BLaER1 treated with 17β-estradiol and CSF1 and Interleukin-3, amounts not matched to agents 10 nM and 100 nM (cell line): ENCODE data around the gene LCLAT1.

ENCODE experiments used
- H3K27ac ChIP-seq, 11 experiments: shearing (Covaris generic); formaldehyde crosslinking; 2 replicates each; pipeline ENCODE4 v1.8.1; 2022
- H3K27me3 ChIP-seq, 11 experiments: shearing (Covaris generic); formaldehyde crosslinking; 2 replicates each; pipeline ENCODE4 v1.8.1; 2022
- H3K36me3 ChIP-seq, 11 experiments: shearing (Covaris generic); formaldehyde crosslinking; 2 replicates each; pipeline ENCODE4 v1.8.1; 2022
- H3K4me1 ChIP-seq, 10 experiments: shearing (Covaris generic); formaldehyde crosslinking; 2 replicates each; pipeline ENCODE4 v1.8.1; 2022
- H3K4me2 ChIP-seq, 11 experiments: shearing (Covaris generic); formaldehyde crosslinking; 2 replicates each; pipeline ENCODE4 v1.8.1; 2022
- H3K4me3 ChIP-seq, 10 experiments: shearing (Covaris generic); formaldehyde crosslinking; 2 replicates each; pipeline ENCODE4 v1.8.1; 2022
- H3K9ac ChIP-seq, 11 experiments: shearing (Covaris generic); formaldehyde crosslinking; 2 replicates each; pipeline ENCODE4 v1.8.1; 2022
- H3K9me3 ChIP-seq, 11 experiments: shearing (Covaris generic); formaldehyde crosslinking; replicated peaks in 1 of 11; 2 replicates each; pipeline ENCODE4 v1.8.1; 2022
- H4K20me1 ChIP-seq, 11 experiments: shearing (Covaris generic); formaldehyde crosslinking; 2 replicates each; pipeline ENCODE4 v1.8.1; 2022
- Cebpa-rat ChIP-seq, 11 experiments: shearing (Covaris generic); IDR thresholded peaks; 2 replicates each; pipeline ENCODE4 v1.8.1; 2022

The LCLAT1 gene

DNA sequence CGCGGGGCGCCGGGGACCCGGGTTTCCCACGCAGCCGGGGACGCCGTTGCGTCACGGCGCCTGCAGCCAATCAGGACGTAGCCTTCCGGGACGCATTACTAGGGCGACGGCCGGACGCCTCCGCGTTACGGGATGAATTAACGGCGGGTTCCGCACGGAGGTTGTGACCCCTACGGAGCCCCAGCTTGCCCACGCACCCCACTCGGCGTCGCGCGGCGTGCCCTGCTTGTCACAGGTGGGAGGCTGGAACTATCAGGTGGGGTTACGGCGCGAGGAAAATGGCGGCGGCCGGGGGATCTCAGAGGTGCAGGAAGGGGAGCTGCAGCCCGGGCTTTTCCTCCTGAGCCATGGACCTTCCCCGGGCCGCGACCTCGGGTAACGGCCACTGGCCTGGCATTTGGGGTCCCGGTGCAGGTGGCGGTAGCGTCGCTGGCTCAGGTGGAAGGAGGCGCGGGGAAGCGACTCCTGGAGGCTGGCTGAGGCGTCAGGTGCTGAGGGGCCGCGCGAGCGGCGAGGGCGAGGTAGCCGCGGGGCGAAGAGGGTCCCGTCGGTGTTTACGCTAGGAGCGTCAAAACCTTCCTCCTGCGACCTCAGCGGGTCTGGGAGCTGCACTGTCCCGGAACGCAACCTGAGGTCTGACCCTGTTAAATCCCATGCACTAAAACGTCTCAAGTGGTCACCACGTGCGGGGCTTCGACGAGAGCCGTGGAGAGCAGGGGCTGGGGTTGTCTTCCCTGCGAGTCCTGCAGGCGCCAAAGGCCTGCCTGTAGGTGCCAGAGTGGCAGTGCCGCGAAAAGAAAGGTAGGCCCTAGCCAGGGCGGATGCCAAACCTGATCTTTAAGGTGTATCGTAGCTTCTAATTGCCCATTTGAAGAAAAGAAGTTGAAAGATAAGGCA is at the start of gene LCLAT1:
Gene LCLAT1 (plus strand): TSS at position 98 of the 897 bp plus-strand sequence. CDS start 78,345 bp downstream, outside the sequence.
- H3K4me1 ChIP-seq, result peaks cover 15 to 21% (median 20%) of the 10 kb centered on the region in 10 experiments
- H3K27me3 ChIP-seq, result no peaks in the 10 kb centered on the region
- peak in 3 of 11 experiments; percentile 14 to 29 (median 22); a peak in 1 of 22 replicates for TF ChIP-seq Cebpa-rat (IDR thresholded peaks at IDR 0.05)
- H4K20me1 ChIP-seq, result peaks cover 0 to 2% (median 0%) of the 10 kb centered on the region in 11 experiments; a peak in 2 of 22 replicates
- peak within 1 kb of the TSS; percentile 85 to 99 (median 96) for H3K4me2 ChIP-seq
- no peaks in the 10 kb centered on the region for H3K9me3 ChIP-seq
- peak within 1 kb of the TSS; percentile 70 to 91 (median 84) for H3K27ac ChIP-seq
- H3K36me3 ChIP-seq, result peaks cover 0 to 17% (median 6%) of the 10 kb centered on the region in 11 experiments; a peak in 5 of 22 replicates
- H3K4me3 ChIP-seq, result peak within 1 kb of the TSS; percentile 81 to 99 (median 88)
- H3K9ac ChIP-seq, result peak within 1 kb of the TSS; percentile 76 to 91 (median 87)

DNA sequence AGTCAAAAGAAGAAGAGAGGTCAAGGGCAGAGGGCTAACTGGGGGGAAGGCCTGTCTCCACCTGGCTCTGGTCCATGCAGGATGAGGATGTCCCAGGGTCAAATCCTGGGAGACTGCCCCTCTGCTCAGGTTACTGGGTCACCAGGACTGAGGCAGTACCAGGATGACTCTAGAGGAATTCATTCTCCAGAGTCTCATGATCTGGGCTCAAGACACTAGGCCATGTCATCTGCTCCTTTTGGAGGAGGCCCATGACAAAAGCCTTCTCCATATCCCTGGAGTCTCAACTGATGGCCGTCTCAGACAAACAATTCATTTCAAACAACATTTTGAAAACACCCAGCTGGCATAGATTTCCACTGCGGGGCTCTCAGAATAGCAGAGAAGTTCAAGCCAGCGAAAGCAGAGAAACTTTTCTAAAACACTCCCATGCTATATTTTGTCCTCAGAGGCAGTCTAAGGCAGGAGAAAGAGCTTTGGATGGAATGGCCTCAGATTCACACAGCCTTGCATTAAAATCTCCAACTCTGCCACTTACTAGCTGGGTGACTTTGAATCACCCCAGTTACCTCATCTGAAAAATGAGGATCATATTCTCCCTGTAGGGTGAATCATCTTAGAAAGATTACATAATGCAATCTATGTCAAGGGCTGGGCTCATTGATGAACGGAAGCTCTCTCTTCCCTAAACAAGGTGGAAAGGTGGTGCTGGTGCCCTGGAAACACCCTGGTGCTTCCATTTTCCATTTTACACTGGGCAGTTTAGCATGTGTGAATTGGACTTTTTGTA is 48.8 kb upstream of the LCLAT1 start:
- Histone ChIP-seq H3K27ac (no peak overlapping the region), H3K4me3 (no peak overlapping the region), H3K4me2 (no peak overlapping the region), H3K9me3 (no peaks in the 10 kb centered on the region), H3K36me3 (no peaks in the 10 kb centered on the region), H3K4me1 (no peaks in the 10 kb centered on the region), H3K27me3 (no peaks in the 10 kb centered on the region), H3K9ac (no peak overlapping the region), H4K20me1 (no peaks in the 10 kb centered on the region)
- no peak for TF ChIP-seq Cebpa-rat (IDR thresholded peaks at IDR 0.05)

DNA sequence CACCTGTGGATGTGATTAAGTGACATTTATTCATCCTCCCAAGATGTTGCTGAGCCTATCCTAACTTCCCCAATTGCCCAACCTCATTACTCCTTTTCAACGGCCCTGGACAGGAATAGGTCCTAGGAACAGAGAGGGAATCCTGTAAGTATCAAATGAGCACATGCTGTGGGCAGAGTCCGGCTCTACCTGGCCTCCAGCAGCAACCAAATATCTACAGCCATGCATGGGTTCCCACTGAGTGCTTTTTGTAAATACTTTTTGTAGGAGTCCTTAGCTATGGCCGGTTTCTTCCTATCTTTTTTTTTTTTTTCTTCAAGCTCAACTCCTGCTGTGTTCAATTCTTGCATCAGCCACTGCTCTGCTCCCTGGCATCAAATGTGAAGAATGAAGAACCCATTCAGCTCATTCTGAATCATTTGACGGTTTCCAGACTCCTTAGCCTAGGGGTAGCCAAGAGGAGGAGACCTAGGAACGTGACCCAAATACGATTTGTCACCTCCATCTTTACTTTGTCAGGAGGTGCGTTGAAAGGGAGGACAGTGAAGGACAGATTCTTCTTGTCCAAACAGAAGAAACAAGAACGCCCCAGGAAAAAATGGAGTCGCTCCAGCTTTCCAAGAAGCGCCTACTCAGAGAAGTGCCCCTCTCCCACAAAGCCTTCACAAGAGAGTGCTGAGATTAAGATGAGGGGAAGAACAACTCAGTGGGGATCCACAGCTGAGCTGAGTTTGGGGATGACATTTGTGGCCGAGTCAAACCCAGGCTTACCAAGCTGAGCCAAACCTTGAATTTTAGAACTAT is 46.7 kb upstream of the LCLAT1 start:
- H3K27me3 ChIP-seq, result no peaks in the 10 kb centered on the region
- H3K4me3 ChIP-seq, result no peak overlapping the region
- H3K27ac ChIP-seq, result no peak overlapping the region

DNA sequence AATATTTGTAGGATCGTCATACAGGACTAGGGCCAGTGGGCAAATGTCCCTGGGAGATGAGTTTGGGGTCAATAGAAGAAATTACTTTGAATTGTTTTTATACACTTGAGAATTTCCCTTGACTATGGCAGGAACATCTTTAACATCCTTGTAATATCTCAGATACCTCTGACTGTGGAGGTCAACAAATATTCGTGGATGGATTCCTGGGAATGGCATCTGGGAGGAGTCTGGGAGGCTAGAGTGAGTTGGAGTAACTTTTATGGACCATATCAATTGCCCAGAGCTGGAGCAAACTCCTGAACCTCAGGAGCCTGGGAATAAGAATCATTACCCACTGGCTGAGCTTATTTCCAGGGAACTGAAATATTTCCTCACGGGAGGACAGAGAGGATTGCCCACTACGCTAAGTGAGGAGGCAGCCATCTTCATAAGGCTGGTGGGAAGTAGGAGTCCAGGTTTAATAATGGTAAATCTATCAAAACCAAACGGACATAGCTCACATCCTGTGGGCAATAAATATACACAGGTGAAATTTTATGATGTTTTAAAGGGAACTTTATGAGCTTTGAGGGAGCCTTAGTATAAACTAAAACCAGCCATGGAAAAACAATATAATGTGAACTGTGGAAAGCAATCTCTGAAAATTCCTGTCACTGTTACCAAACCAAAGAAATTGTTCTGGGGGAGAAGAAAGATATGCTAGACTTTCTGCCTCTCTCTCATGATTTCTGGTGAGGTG is 44.4 kb upstream of the LCLAT1 start:
- Histone ChIP-seq H3K9me3 (no peaks in the 10 kb centered on the region), H3K4me2 (no peak overlapping the region), H3K4me3 (no peak overlapping the region), H3K36me3 (no peaks in the 10 kb centered on the region), H3K27ac (no peak overlapping the region), H4K20me1 (no peaks in the 10 kb centered on the region), H3K4me1 (peaks cover 2 to 20% (median 2%) of the 10 kb centered on the region in 10 experiments; a peak in 19 of 20 replicates), H3K27me3 (no peaks in the 10 kb centered on the region), H3K9ac (no peak overlapping the region)
- no peak for TF ChIP-seq Cebpa-rat (IDR thresholded peaks at IDR 0.05)

More for the DNA sequence above, 46.7 kb upstream of the LCLAT1 start:
- H4K20me1 ChIP-seq, result no peaks in the 10 kb centered on the region
- peaks cover 0 to 7% (median 0%) of the 10 kb centered on the region in 10 experiments; a peak in 4 of 20 replicates for H3K4me1 ChIP-seq
- no peak overlapping the region for H3K4me2 ChIP-seq
- no peak for TF ChIP-seq Cebpa-rat (IDR thresholded peaks at IDR 0.05)
- no peak overlapping the region for H3K9ac ChIP-seq
- H3K9me3 ChIP-seq, result no peaks in the 10 kb centered on the region
- no peaks in the 10 kb centered on the region for H3K36me3 ChIP-seq

DNA sequence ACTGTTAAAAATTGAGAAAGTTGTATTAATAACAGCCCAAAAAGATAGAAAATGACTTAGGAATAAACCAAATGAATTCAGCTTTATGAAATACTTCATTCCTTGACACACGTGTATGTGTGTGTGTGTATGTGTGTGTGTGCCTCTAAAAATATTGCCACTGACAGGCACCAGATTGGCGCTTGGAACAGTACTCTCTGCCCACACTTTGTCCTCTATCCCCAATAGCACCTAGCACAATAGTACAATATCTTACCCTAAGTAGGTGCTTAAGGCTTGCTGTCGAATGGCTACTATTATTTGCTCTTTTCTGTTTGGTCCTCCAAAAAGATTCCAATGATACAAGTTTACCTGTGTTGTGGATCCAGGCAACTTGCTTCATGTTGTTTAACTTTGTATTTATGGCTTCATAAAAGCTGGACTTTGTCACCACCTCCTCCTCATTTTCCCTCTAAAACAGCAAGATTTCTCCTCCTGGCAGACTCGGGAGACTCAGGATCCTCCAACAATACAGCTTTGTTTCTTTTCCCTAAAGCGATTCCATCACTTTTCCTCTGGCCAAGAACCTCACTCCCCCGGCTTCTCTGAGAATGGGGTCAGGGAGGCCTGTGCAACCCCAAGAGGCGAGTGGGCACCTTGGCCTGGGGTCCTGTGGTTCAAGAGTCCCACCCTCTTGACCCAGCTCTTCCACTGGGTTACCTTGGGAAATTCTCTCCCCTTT is 43.3 kb upstream of the LCLAT1 start:
- H3K9me3 ChIP-seq, result no peaks in the 10 kb centered on the region

DNA sequence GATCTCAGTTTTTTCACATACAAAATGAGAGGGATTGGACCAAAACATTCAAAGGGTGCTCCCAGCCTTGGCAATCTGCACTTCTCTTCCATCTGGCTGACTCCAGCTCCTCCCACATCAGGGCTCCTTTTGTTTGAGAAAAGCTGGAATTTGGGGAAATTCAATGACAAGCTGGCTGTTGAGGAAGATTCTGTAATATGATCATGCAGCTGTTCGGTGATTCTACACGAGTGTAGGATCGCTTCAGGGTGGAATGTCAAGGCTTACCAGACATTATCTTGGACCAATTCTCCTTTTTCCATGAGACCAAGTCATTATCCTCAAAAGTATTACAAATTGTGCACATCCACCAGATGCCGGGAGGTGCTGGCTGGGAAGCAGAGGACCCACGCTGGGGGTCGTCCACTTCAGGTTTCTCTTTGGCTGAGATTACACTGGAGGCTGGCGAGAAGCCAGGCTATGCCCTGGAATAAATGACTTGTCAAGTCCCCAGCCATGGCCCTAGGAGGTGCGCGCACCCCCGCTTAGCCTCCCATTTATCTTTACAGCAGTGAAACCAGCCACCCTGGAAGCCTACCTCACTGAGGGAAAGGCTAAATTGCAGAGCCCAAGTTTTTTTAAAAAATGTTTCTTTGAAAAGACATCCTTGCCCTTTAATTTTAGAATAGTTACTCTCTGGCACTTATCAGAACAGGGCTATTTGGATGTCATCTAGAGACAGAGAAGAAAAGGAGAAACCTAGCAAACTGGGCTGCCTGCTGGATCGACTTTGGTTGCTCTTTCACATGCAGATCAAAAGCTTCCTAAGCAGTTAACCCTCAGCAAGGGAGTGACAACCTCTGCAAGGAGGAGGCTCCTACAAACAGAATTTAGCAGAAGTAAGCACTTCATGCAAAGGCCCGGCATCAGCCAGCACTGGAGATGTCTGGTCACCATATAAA is 42.5 kb upstream of the LCLAT1 start:
- H3K4me3 ChIP-seq, result no peak overlapping the region
- peaks cover 11 to 40% (median 15%) of the 10 kb centered on the region in 10 experiments; a peak in 19 of 20 replicates for H3K4me1 ChIP-seq
- no peak overlapping the region for H3K27ac ChIP-seq
- H3K4me2 ChIP-seq, result peak overlapping the region in 2 of 11 experiments; percentile 35 to 47; a peak in 4 of 22 replicates
- H4K20me1 ChIP-seq, result no peaks in the 10 kb centered on the region
- H3K9me3 ChIP-seq, result no peaks in the 10 kb centered on the region
- H3K36me3 ChIP-seq, result no peaks in the 10 kb centered on the region
- no peaks in the 10 kb centered on the region for H3K27me3 ChIP-seq
- no peak overlapping the region for H3K9ac ChIP-seq
- no peak for TF ChIP-seq Cebpa-rat (IDR thresholded peaks at IDR 0.05)

More for the DNA sequence above, 43.3 kb upstream of the LCLAT1 start:
- Histone ChIP-seq H3K27ac (no peak overlapping the region), H3K36me3 (no peaks in the 10 kb centered on the region), H3K4me3 (no peak overlapping the region), H3K4me1 (peaks cover 11 to 32% (median 13%) of the 10 kb centered on the region in 10 experiments; a peak in 19 of 20 replicates), H3K4me2 (no peak overlapping the region), H3K27me3 (no peaks in the 10 kb centered on the region), H3K9ac (no peak overlapping the region), H4K20me1 (no peaks in the 10 kb centered on the region)
- TF ChIP-seq Cebpa-rat (IDR thresholded peaks at IDR 0.05), result no peak

DNA sequence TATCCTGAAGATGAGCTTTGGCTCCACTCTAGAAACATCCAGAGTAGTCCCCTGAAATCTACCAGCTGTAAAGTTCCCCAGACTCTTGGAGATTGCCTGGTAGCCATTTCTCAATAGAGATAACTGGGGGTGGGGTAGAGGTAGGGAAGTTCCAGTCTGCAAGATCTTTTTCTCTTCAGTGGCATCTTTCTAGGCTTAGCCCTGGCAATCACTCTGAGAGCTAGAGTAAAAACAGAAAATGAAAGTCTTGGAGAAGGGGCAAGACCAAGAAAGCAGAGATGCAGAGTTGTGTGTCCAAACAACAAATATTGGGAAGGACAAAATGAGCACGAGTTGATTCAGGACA is 41.8 kb upstream of the LCLAT1 start:
- H4K20me1 ChIP-seq, result no peaks in the 10 kb centered on the region
- no peaks in the 10 kb centered on the region for H3K36me3 ChIP-seq
- H3K27me3 ChIP-seq, result no peaks in the 10 kb centered on the region
- peak overlapping the region in 2 of 11 experiments; percentile 35 to 47; a peak in 4 of 22 replicates for H3K4me2 ChIP-seq
- H3K4me1 ChIP-seq, result peaks cover 11 to 47% (median 15%) of the 10 kb centered on the region in 10 experiments; a peak in 19 of 20 replicates
- TF ChIP-seq Cebpa-rat (IDR thresholded peaks at IDR 0.05), result no peak
- no peak overlapping the region for H3K4me3 ChIP-seq
- H3K9me3 ChIP-seq, result no peaks in the 10 kb centered on the region
- no peak overlapping the region for H3K27ac ChIP-seq
- H3K9ac ChIP-seq, result no peak overlapping the region
